IMR-90 (cell line): ENCODE results near the gene ATP6AP1.
A peak's percentile ranks its signal among the peaks of the same experiment; 100 is the strongest.

Experiments used
- BHLHE40 ChIP-seq: fragments of 150-350 bp; IDR thresholded peaks from 2 replicates; pipeline ENCODE4 v1.6.1; 2016; ENCODE audit warnings: mild to moderate bottlenecking, low read depth, low read length
- CEBPB ChIP-seq: IDR thresholded peaks from 2 replicates; pipeline ENCODE4 v1.6.1; 2012; ENCODE audit warnings: low read depth, low read length, improper control_type of control experiment
- CHD1 ChIP-seq: IDR thresholded peaks from 2 replicates; pipeline ENCODE4 v1.6.1; 2012; ENCODE audit warnings: low read depth, low read length, improper control_type of control experiment
- MAFK ChIP-seq: IDR thresholded peaks from 2 replicates; pipeline ENCODE4 v1.6.1; 2012; ENCODE audit warnings: low read depth, low read length, improper control_type of control experiment
- MAZ ChIP-seq: IDR thresholded peaks from 2 replicates; pipeline ENCODE4 v1.6.1; 2012; ENCODE audit warnings: low read depth, mild to moderate bottlenecking, low read length, improper control_type of control experiment, moderate library complexity, borderline replicate concordance
- MXI1 ChIP-seq: IDR thresholded peaks from 2 replicates; pipeline ENCODE4 v1.6.1; 2012; ENCODE audit warnings: low read depth, mild to moderate bottlenecking, low read length, moderate library complexity, borderline replicate concordance
- NFE2L2 ChIP-seq: fragments of 150-350 bp; IDR thresholded peaks from 2 replicates; pipeline ENCODE4 v1.6.1; 2016; ENCODE audit warnings: low read depth, mild to moderate bottlenecking, low read length
- POLR2A ChIP-seq: IDR thresholded peaks from 2 replicates; pipeline ENCODE4 v1.6.1; 2012; ENCODE audit warnings: mild to moderate bottlenecking, low read depth, low read length
- RAD21 ChIP-seq: IDR thresholded peaks from 2 replicates; pipeline ENCODE4 v1.6.1; 2012; ENCODE audit warnings: low read length, improper control_type of control experiment
- RCOR1 ChIP-seq: IDR thresholded peaks from 2 replicates; pipeline ENCODE4 v1.6.1; 2012; ENCODE audit warnings: mild to moderate bottlenecking, low read length, improper control_type of control experiment; ENCODE audit not compliant: insufficient replicate concordance
- SMC3 ChIP-seq: fragments of 150-350 bp; IDR thresholded peaks from 2 replicates; pipeline ENCODE4 v1.6.1; 2016; ENCODE audit warnings: low read depth, mild to moderate bottlenecking, antibody characterized with exemption, low read length, moderate library complexity
- USF2 ChIP-seq: fragments of 150-350 bp; IDR thresholded peaks from 2 replicates; pipeline ENCODE4 v1.6.1; 2017; ENCODE audit warnings: mild to moderate bottlenecking, antibody characterized with exemption, low read length, low read depth
- TF ChIP-seq, protein P1 (sequence below): conservative IDR thresholded peaks from 2 replicates; pipeline ENCODE4 v1.5.1; 2012; ENCODE audit warnings: mild to moderate bottlenecking, low read depth, low read length, improper control_type of control experiment

DNA sequence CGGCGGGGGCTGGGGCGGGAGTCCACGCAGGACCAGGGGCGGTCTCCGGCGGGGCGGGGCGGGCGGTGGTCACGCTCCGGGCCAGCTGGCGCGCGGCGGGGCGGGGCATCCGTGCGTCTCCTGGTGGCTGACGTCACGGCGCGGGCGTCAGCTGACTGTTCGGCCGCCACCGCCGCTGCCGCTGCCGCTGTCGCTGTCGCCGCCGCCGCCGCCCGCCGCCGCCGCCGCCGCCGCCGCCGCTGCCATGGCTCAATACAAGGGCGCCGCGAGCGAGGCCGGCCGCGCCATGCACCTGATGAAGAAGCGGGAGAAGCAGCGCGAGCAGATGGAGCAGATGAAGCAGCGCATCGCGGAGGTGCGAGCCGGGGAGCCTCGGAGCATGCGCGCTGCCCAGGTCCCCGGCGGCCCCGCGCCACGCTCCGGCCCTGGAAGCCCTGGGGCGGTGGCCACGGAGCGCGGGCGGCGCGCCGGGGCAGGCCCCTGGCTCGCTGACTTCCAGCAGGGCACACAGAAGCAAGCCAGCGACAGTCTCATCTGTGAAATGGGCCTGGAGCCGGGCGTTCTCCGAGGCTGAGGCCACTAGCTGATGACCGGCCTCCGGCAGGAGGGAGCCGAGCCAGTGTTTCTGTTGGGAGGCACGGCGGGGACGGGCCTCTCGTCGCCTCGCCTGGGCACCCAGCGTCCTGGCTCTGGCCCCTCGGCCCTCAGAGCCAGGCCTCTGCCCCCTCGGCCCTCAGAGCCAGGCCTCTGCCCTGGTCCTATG is 15.7 kb downstream of the ATP6AP1 start, which contains the start of gene FAM50A:
- TF ChIP-seq, protein P1, sequence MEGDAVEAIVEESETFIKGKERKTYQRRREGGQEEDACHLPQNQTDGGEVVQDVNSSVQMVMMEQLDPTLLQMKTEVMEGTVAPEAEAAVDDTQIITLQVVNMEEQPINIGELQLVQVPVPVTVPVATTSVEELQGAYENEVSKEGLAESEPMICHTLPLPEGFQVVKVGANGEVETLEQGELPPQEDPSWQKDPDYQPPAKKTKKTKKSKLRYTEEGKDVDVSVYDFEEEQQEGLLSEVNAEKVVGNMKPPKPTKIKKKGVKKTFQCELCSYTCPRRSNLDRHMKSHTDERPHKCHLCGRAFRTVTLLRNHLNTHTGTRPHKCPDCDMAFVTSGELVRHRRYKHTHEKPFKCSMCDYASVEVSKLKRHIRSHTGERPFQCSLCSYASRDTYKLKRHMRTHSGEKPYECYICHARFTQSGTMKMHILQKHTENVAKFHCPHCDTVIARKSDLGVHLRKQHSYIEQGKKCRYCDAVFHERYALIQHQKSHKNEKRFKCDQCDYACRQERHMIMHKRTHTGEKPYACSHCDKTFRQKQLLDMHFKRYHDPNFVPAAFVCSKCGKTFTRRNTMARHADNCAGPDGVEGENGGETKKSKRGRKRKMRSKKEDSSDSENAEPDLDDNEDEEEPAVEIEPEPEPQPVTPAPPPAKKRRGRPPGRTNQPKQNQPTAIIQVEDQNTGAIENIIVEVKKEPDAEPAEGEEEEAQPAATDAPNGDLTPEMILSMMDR = no peak
- TF ChIP-seq USF2 = peak; percentile 49
- TF ChIP-seq NFE2L2 = no peak
- no peak; the same call in 1 of the 2 replicates for TF ChIP-seq MXI1
- TF ChIP-seq POLR2A = no peak
- no peak for TF ChIP-seq RAD21
- no peak for TF ChIP-seq BHLHE40
- no peak for TF ChIP-seq CEBPB
- TF ChIP-seq CHD1 = no peak
- no peak; the same call in 1 of the 2 replicates for TF ChIP-seq MAZ
- no peak for TF ChIP-seq MAFK
- no peak for TF ChIP-seq SMC3
- TF ChIP-seq RCOR1 = no peak
